ENCODE results near the gene IGSF21. TPM values are rescaled to one million over a fixed set of nuclear protein-coding genes. Genes with fewer than 3 reads are reported as not detected.
A peak's percentile ranks its signal among the peaks of the same experiment; 100 is the strongest.

IGSF21 gene
- total RNA-seq, 2 experiments from 2014 or later, result not detected

DNA sequence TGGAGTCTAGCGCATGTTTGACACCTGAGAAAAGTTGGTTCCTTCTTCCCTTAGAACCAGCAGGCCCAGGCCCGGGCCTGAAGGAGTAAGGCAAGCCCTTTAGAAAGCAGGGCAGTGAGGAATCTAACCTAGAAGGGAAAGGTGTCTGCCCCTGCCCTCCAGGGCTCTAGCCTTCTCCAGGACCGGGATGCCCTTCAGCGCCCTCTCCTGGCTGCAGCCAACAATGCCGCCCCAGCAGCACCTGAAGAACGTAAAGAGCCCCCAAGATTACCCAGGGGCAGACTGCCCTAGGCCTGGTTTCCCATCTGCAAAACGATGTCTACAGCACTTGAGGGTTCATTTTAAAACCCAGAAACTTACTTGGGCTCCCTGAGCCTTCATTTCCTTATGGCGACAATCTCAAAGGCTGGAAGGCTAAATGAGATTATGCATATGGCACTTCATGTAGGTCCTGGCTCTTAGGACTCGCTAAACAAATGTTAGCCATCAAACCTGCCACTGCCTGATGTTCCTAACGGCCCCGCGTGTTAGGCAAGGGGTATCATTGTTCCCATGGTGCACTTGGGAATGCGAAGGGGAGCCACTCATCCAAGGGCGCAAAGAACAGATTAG is 266.4 kb downstream of the IGSF21 start:
- intact Hi-C loops (cut with micrococcal nuclease), result no loop called here
- Mint-ChIP-seq H3K4me1 (ENCODE audit: low read depth) (no peaks in the 10 kb centered on the region), H3K27ac (no peak overlapping the region), H3K4me3 (no peak overlapping the region), H3K36me3 (ENCODE audit: low read depth) (no peaks in the 10 kb centered on the region), H3K27me3 (peaks cover 9% of the 10 kb centered on the region), H3K9me3 (peaks cover 2% of the 10 kb centered on the region)
- ChIA-PET CTCF (no interaction called here), POLR2A (no interaction called here)
- ATAC-seq (no peak), DNase-seq (peak; percentile 31)
- TF ChIP-seq, protein P1, sequence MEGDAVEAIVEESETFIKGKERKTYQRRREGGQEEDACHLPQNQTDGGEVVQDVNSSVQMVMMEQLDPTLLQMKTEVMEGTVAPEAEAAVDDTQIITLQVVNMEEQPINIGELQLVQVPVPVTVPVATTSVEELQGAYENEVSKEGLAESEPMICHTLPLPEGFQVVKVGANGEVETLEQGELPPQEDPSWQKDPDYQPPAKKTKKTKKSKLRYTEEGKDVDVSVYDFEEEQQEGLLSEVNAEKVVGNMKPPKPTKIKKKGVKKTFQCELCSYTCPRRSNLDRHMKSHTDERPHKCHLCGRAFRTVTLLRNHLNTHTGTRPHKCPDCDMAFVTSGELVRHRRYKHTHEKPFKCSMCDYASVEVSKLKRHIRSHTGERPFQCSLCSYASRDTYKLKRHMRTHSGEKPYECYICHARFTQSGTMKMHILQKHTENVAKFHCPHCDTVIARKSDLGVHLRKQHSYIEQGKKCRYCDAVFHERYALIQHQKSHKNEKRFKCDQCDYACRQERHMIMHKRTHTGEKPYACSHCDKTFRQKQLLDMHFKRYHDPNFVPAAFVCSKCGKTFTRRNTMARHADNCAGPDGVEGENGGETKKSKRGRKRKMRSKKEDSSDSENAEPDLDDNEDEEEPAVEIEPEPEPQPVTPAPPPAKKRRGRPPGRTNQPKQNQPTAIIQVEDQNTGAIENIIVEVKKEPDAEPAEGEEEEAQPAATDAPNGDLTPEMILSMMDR (IDR thresholded peaks at IDR 0.05), result peak; percentile 44

DNA sequence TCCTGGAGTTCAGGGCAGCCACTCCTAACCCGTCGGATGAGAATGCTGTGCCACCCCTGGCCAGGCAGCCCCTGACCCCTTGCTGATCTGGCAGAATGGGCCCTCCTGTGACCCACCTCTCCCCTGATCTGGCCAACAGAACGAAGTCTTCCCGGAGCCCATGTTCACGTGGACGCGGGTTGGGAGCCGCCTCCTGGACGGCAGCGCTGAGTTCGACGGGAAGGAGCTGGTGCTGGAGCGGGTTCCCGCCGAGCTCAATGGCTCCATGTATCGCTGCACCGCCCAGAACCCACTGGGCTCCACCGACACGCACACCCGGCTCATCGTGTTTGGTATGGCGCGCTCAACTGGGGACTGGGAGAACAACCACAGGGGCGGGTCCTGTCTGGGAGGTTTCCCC is 269.1 kb downstream of the IGSF21 start:
- Mint-ChIP-seq H3K9me3 (peaks cover 2% of the 10 kb centered on the region), H3K4me3 (no peak overlapping the region), H3K4me1 (ENCODE audit: low read depth) (no peaks in the 10 kb centered on the region), H3K27me3 (peaks cover 19% of the 10 kb centered on the region), H3K36me3 (ENCODE audit: low read depth) (no peaks in the 10 kb centered on the region), H3K27ac (no peak overlapping the region)
- DNase-seq (no peak), ATAC-seq (no peak)
- POLR2A ChIA-PET, result no interaction called here
- TF ChIP-seq, protein P1 (IDR thresholded peaks at IDR 0.05), result no peak
- intact Hi-C loops (cut with micrococcal nuclease), result no loop called here
- CTCF ChIA-PET, result interaction anchor here (0.8 kb wide), 1 partner anchor 205 kb away, joined by 3 read pairs; no protein-coding TSS in a partner anchor

DNA sequence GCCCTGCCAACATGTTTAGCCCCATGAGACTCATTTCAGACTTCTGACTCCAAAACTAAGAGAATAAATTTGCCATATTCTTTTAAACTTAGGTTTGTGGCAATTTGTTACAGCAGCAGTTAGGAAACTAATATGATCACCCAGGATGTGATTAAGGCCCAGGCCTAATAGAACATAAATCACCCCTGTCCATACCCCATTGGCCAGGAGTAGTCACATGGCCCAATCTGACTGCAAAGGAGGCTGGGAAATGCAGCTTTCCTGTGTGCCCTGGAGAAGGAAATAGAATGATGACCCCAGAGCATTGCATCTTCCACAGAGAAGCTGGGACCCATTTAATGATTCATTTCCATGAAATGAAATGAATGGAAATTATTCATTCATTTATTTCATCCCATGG is 272.7 kb downstream of the IGSF21 start:
- DNase-seq (no peak), ATAC-seq (no peak)
- Mint-ChIP-seq H3K9me3 (peaks cover 2% of the 10 kb centered on the region), H3K27ac (no peak overlapping the region), H3K36me3 (ENCODE audit: low read depth) (no peaks in the 10 kb centered on the region), H3K4me3 (no peak overlapping the region), H3K27me3 (peaks cover 26% of the 10 kb centered on the region), H3K4me1 (ENCODE audit: low read depth) (no peaks in the 10 kb centered on the region)
- TF ChIP-seq, protein P1 (IDR thresholded peaks at IDR 0.05), result no peak
- CTCF ChIA-PET, result interaction anchor here (1.5 kb wide), 1 partner anchor 201 kb away, joined by 4 read pairs; no protein-coding TSS in a partner anchor
- intact Hi-C loops (cut with micrococcal nuclease), result no loop called here
- POLR2A ChIA-PET, result no interaction called here

DNA sequence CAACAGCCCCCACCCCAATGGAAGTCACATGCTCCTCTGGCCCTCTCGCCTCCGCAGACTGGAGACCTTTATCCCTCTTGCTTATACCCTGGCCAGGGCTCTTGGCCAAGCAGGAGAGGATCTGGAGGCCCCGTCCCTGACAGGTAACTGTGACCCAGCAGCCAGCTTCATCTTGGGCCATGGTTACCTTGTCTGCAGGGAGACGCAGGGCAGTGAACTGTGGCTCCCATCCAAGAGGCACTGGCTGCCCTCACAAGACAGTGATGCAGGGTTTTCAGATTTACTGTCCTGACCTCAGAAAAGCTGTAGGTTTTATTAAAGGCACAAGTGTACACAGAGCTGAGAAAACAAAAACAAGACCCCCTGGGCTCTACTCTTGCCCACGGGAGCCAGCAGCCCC is 276.5 kb downstream of the IGSF21 start:
- DNase-seq (no peak), ATAC-seq (no peak)
- H3K4me1 Mint-ChIP-seq (ENCODE audit: low read depth), result peaks cover 2% of the 10 kb centered on the region
- H3K27ac Mint-ChIP-seq, result no peak overlapping the region
- POLR2A ChIA-PET, result no interaction called here
- no peak overlapping the region for H3K4me3 Mint-ChIP-seq
- TF ChIP-seq, protein P1 (IDR thresholded peaks at IDR 0.05), result no peak
- H3K27me3 Mint-ChIP-seq, result peaks cover 21% of the 10 kb centered on the region
- no peaks in the 10 kb centered on the region for H3K36me3 Mint-ChIP-seq (ENCODE audit: low read depth)
- CTCF ChIA-PET, result no interaction called here
- H3K9me3 Mint-ChIP-seq, result no peaks in the 10 kb centered on the region
- intact Hi-C loops (cut with micrococcal nuclease), result no loop called here

DNA sequence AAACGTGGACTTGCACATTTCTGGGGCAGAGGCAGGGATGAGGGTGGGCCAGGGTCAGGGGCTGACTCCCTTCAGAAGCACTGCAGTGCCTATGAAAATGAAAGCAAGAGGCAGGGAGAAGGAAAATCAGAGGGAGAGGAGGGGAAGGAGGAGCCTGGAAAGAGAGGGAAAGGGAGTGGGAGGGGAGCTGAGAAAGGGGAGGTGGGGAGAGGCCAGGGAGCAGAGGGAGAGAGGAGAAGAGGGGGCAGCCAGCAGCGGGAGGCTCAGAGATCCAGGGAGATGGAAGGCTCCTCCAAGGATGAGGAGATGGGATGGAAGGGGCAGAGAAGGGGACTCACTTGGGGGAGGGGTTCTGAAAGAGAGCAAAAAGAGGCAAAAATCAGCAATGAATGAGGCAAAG is 276.9 kb downstream of the IGSF21 start:
- ChIA-PET CTCF (no interaction called here), POLR2A (no interaction called here)
- H3K4me3 Mint-ChIP-seq, result no peak overlapping the region
- H3K36me3 Mint-ChIP-seq (ENCODE audit: low read depth), result no peaks in the 10 kb centered on the region
- no peak overlapping the region for H3K27ac Mint-ChIP-seq
- DNase-seq (no peak), ATAC-seq (no peak)
- H3K9me3 Mint-ChIP-seq, result no peaks in the 10 kb centered on the region
- H3K4me1 Mint-ChIP-seq (ENCODE audit: low read depth), result peaks cover 2% of the 10 kb centered on the region
- peaks cover 21% of the 10 kb centered on the region for H3K27me3 Mint-ChIP-seq
- TF ChIP-seq, protein P1 (IDR thresholded peaks at IDR 0.05), result no peak
- intact Hi-C loops (cut with micrococcal nuclease), result no loop called here

All from activated CD8-positive, alpha-beta T cell treated with anti-CD3 and anti-CD28 coated beads for 36 hours (primary cell).